Kidney (tissue), 14 donors: ENCODE data around the gene SCN4A. TPM values are rescaled to one million over a fixed set of nuclear protein-coding genes. Genes with fewer than 3 reads are reported as not detected.

ENCODE experiments used
- DNase-seq, 5 donors: peaks; one replicate each; pipeline ENCODE4 v3.0.0-alpha.2; 2013 to 2020
- FAIRE-seq: peaks from 2 replicates; lab custom pipeline; 2012; peaks lifted over from hg19 to GRCh38; lab: Jason Lieb, UNC
- H3K27ac ChIP-seq, 2 donors: one replicate each; pipeline ENCODE4 v1.7.0; 2013; ENCODE audit warnings: low read depth in 2 of 2, low read length in 2 of 2, inconsistent platforms in 1 of 2
- H3K27me3 ChIP-seq: one replicate; pipeline ENCODE4 v1.7.1; 2013; ENCODE audit warnings: low read length, inconsistent platforms; ENCODE audit not compliant: control insufficient read depth, insufficient read depth
- H3K36me3 ChIP-seq, 3 donors: one replicate each; pipeline versions ENCODE4 v1.7.0 to v1.7.1; 2013; ENCODE audit warnings: low read length in 3 of 3, control low read depth in 1 of 3, inconsistent platforms in 1 of 3; ENCODE audit not compliant: insufficient read depth in 3 of 3, control insufficient read depth in 2 of 3
- H3K4me1 ChIP-seq, 3 donors: one replicate each; pipeline versions ENCODE4 v1.7.0 to v1.7.1; 2013; ENCODE audit warnings: low read length in 3 of 3, inconsistent platforms in 1 of 3, low read depth in 1 of 3; ENCODE audit not compliant: control insufficient read depth in 2 of 3, insufficient read depth in 2 of 3
- H3K4me3 ChIP-seq, 3 donors: one replicate each; pipeline versions ENCODE4 v1.7.0 to v1.8.1; 2013; ENCODE audit warnings: low read length in 3 of 3, control low read depth in 1 of 3, inconsistent platforms in 1 of 3
- H3K9ac ChIP-seq, 3 donors: one replicate each; pipeline versions ENCODE4 v1.7.0 to v1.7.1; 2013; ENCODE audit warnings: low read length in 3 of 3, control low read depth in 1 of 3, inconsistent platforms in 1 of 3
- H3K9me3 ChIP-seq, 3 donors: one replicate each; pipeline versions ENCODE4 v1.7.0 to v1.7.1; 2013; ENCODE audit warnings: low read length in 3 of 3, control low read depth in 1 of 3, inconsistent platforms in 1 of 3; ENCODE audit not compliant: control insufficient read depth in 2 of 3, insufficient read depth in 1 of 3
- intact Hi-C: fragments of 100-400 bp; cut with DNase I; formaldehyde crosslinking; loops from one replicate; pipeline ENCODE4 v1.11.1; 2022
- polyA plus RNA-seq: library from polyadenylated mRNA; stranded (reverse); fragments of 350-450 nt; fragmentation: Illumina TruSeq; extraction: RNeasy Lipid Tissue Mini Kit (QIAGEN cat#74804); gene quantifications from one replicate; pipeline ENCODE4 v1.2.3, GENCODE V29; 2014; ENCODE audit warnings: low read depth, low replicate concordance; ENCODE audit not compliant: insufficient read depth
- total RNA-seq: library from RNA; stranded (reverse); fragmentation: NEBNext Ultra II Directional; extraction: Animal tissue kit (Norgen Biotek cat#: 25700); gene quantifications from one replicate; pipeline ENCODE4 v1.2.1, GENCODE V29; 2021
- TF ChIP-seq, protein P1 (sequence below): IDR thresholded peaks from 3 replicates; pipeline ENCODE4 v1.5.1; 2012; ENCODE audit warnings: mild to moderate bottlenecking, moderate library complexity, borderline replicate concordance; ENCODE audit not compliant: insufficient read depth; ENCODE audit errors: extremely low read depth
- donor health status: control.
- donor health status: control.
- donor health status: control.
- donor health status: control.
- donor health status: control.
- donor health status: DM: yes; HTN: yes; CAD: no.
- donor health status: Normal renal cell carcinoma (clear cell type).

SCN4A gene
- total and polyA plus RNA-seq, 2 donors from 2014 or later, result 0.19 to 3.4 TPM

DNA sequence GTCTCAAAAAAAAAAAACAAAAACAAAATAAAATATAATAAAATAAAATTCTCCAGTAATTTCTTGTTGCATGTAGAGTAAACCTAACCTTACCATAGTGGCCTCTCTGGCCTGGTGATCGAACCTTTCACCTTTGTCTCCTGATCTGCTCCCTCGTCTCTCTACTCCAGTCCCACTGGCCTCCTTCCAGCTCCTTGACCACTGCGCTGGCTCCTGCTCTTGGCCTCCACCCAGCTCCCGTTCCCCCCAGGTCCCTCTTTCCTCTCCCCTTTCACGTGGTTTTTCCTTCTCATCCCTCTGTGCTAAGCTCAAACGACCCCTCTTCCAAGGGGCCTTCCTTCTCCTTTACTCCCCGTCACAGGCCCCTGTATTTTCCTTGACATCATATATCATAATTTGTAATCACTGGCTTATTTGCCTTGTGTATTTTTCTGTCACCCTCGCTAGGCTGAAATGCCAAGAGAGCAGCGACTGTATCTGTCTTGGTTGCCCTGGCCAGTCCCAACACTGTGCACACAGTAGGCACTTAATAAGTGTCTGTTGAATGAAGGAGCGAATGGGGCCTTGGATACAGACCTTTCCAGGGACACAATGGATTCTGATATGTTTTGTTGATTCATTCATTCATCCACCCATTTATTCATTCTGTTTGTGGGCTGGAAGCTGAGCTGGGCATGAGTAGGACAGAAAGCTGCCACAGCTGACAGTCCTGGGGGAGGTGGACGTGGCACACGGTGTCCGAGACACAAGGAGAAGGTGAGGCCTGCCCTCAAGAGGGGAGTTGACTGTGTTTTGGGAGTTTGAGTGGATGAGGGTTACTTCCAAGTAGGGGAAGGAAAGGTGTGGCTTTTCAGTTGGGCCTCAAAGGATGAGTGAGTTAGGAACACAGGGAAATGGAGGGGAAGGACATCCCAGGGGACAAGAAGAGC is 5.8 kb upstream of the SCN4A start:
- peak in 1 of 5 donors; percentile 26 for DNase-seq
- H3K27ac ChIP-seq, result no peak overlapping the region
- intact Hi-C loops, result no loop called here
- H3K36me3 ChIP-seq, result no peaks in the 10 kb centered on the region
- H3K27me3 ChIP-seq, result no peaks in the 10 kb centered on the region
- no peaks in the 10 kb centered on the region for H3K4me1 ChIP-seq
- TF ChIP-seq, protein P1, sequence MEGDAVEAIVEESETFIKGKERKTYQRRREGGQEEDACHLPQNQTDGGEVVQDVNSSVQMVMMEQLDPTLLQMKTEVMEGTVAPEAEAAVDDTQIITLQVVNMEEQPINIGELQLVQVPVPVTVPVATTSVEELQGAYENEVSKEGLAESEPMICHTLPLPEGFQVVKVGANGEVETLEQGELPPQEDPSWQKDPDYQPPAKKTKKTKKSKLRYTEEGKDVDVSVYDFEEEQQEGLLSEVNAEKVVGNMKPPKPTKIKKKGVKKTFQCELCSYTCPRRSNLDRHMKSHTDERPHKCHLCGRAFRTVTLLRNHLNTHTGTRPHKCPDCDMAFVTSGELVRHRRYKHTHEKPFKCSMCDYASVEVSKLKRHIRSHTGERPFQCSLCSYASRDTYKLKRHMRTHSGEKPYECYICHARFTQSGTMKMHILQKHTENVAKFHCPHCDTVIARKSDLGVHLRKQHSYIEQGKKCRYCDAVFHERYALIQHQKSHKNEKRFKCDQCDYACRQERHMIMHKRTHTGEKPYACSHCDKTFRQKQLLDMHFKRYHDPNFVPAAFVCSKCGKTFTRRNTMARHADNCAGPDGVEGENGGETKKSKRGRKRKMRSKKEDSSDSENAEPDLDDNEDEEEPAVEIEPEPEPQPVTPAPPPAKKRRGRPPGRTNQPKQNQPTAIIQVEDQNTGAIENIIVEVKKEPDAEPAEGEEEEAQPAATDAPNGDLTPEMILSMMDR, result no peak
- no peak overlapping the region for H3K9ac ChIP-seq
- FAIRE-seq, result no peak
- peaks cover 0 to 6% (median 0%) of the 10 kb centered on the region in 3 donors for H3K9me3 ChIP-seq
- no peak overlapping the region for H3K4me3 ChIP-seq

DNA sequence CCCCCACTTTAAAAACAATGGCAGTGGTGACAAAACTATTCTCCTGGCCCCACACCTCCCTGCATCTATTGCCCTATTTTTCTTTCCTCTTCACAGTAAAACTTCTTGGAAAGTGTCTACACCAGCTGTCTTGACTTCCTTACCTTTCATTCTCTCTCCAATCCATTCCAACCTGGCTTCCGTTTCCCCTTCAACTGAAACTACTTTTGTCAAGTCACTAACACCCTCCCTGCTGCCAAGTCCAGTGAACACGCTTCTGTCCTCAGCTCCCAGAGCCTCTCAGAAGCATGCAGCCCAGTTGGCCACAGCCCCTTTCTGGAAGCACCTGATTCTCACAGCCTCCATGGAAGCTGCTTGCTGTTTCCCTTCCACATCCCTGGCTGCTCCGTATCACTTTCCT is 4.0 kb upstream of the SCN4A start:
- intact Hi-C loops, result no loop called here
- no peak overlapping the region for H3K4me3 ChIP-seq
- H3K9ac ChIP-seq, result no peak overlapping the region
- H3K4me1 ChIP-seq, result no peaks in the 10 kb centered on the region
- no peak overlapping the region for H3K27ac ChIP-seq
- FAIRE-seq (no peak), DNase-seq (no peak)
- no peaks in the 10 kb centered on the region for H3K27me3 ChIP-seq
- H3K9me3 ChIP-seq, result peaks cover 0 to 2% (median 0%) of the 10 kb centered on the region in 3 donors
- H3K36me3 ChIP-seq, result no peaks in the 10 kb centered on the region
- TF ChIP-seq, protein P1, result no peak

DNA sequence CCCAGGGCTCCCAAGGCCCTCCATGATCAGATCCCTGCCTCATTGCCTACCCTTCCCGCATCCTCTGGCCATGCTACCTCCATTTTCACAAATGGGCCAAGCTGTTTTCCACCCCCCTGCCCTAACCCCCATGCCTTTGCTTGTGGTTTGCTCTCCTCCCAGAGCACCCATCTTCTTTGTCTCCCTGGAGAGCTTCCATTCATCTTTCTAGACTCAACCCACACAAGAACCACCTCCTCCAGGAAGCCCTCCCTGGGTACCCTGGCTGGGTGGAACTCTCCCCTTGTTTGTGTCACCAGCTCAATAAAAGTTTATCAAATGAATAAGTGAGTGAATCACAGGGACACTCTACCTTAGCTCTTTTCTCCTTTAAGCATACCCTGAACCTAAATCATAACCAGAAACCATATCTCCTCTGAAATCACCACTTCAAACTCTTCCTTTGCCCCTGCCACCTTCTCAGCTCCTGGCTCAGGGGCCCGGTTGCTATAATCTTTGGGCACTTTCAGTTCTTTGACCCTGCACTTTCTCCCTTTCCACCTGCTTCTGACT is 2.9 kb upstream of the SCN4A start:
- Histone ChIP-seq H3K4me3 (no peak overlapping the region), H3K9me3 (no peaks in the 10 kb centered on the region), H3K36me3 (no peaks in the 10 kb centered on the region), H3K27me3 (no peaks in the 10 kb centered on the region), H3K9ac (no peak overlapping the region), H3K27ac (no peak overlapping the region), H3K4me1 (no peaks in the 10 kb centered on the region)
- intact Hi-C loops, result no loop called here
- TF ChIP-seq, protein P1, result no peak
- FAIRE-seq (no peak), DNase-seq (no peak)
